Omental fat pad (tissue), 4 donors: ENCODE measurements around the gene EPS8L3. TPM values are rescaled to one million over a fixed set of nuclear protein-coding genes. Genes with fewer than 3 reads are reported as not detected.

ENCODE experiments used
- ATAC-seq: fragments of 150-250 bp; one replicate; pipeline ENCODE4 v1.9.1; 2016; ENCODE audit warnings: mild to moderate bottlenecking, moderate library complexity; ENCODE audit not compliant: low FRiP score
- DNase-seq: peaks from one replicate; pipeline ENCODE4 v3.0.0-alpha.2; 2019; ENCODE audit warnings: low spot score
- CTCF ChIP-seq, 3 donors: fragments of 450-650 bp; IDR thresholded peaks; one replicate each; pipeline ENCODE4 v1.5.1; 2016 to 2017; ENCODE audit warnings: antibody characterized with exemption in 3 of 3, mild to moderate bottlenecking in 3 of 3, moderate library complexity in 2 of 3
- total RNA-seq, 4 donors: library from RNA; depleted of rRNA; stranded (reverse); fragments of >200 nt; gene quantifications; one replicate each; pipeline ENCODE4 v1.1.0, GENCODE V29; 2016

Gene EPS8L3
- total RNA-seq, 4 donors from 2014 or later, result not detected

GRCh38 chr1:109762039-109762585 lies 1.6 kb downstream of the EPS8L3 start:
- ATAC-seq (no peak), DNase-seq (no peak)
- TF ChIP-seq CTCF (IDR thresholded peaks at IDR 0.05), result no peak

GRCh38 chr1:109761227-109762038 lies 2.3 kb downstream of the EPS8L3 start:
- no peak for TF ChIP-seq CTCF (IDR thresholded peaks at IDR 0.05)
- no peak for ATAC-seq

DNA sequence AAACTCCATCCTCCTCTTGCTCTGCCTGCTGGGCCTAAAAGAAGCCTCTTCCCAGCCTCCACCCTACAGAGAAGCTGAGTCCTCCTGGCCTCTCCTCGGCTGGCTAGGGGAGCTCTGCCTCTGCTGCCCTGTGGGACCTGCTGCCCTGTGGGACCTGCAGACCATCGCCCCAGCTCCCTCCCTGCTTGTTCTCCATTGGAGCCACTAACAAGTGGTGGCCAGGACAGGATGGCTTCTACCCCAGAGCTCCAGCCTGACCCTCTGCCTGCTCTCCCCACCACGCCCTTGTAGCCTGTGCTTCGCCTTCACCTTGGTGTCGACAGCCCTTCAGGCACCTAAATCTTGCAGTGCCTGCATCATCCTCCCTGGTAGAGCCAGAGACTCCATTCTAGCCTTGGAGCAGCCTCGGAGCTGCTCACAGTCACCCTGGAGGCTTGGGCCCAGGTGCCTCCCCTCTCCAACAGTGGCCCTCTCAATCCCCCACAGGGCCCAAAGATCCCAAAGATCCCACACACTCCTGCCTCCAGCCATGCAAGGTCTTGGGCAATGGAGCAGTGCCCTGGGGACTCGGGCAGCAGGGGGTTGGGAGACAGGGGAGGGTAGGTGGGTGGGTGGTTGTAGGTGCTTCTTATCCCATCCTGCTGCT lies 3.0 kb downstream of the EPS8L3 start:
- no peak for ATAC-seq
- no peak for TF ChIP-seq CTCF (IDR thresholded peaks at IDR 0.05)
- DNase-seq, result no peak

More at GRCh38 chr1:109761227-109762038, 2.3 kb downstream of the EPS8L3 start:
- DNase-seq, result no peak

DNA sequence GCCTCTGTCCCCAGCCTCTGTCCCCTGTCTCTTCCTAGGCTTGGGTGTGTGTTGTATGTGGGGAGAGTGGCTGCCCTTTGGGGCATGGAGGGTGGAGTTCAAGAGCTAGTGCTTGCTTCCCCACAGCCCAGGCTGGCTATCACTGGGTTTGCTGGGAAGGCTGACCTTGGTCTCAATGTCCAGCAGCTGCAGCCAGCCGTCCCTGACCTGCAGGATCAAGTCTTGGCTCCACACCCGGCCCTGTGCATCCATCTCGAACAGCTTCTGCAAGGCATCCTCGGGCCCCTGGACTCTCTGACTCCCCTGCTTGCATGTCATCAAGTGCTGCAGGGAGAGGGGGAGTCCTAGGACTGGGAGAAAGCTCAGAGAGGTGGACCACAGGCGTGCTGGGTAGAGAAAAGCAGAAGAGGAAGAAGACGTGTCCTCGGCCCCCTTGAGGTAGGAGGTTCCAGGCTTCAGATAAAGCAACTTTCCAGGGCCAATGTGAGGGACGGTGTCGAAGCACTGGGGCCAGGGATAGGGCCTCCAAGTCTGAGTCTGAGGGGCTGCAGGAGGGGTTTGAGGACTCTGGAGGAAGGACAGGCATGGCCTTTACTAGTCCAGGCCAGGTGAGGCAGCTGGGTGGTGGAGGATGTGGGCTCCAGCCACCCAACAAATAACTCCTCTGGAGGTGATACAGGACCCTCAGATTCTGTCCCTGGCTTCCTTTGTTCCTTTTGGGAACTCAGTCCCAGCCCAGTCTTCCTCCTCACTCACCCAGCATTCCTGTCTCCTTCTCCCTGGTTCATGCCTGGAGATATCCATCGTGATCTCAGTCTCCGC lies 4.0 kb downstream of the EPS8L3 start:
- no peak for ATAC-seq
- DNase-seq, result no peak
- no peak for TF ChIP-seq CTCF (IDR thresholded peaks at IDR 0.05)

DNA sequence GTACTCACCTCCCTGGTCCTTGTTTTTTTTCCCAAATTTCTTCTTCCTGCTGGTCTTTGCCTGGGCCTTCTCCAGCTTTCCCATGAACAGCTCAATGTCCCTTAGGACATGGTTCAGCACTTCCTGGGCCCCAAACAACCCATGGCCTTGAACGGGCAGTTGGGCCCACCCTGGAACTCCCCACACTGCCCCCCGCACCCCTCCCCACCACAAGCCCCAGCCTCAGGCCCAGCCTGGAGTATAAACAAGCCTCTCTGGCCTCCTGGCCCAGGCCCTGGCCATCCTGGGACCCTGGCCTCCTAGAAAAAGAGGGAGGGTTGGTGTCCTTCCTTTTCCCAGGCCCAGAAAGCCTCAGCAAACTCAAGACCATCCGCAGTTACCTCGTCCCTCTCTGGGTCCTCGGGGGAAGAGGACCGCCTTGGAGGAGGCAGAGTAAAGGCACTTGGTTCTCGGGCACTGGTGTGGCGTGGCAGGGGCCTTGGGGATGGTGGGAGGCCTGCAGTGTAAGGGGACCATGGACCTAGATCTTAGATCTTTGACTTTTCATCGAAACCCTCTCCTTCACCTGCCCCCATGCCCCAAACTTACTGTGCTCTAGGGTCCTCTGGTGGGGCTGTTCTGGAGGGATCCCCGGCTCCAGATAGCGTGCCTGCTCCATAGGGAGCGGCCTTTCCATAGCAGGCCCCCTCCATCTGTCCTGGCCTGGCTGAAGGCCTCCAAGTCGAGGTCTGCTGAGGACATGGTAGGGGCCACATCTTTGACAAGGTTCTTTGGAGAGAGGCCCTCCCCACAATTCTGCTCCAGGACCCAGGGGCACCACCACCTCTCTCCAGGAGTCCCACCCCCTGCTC lies 5.6 kb downstream of the EPS8L3 start:
- ATAC-seq (no peak), DNase-seq (no peak)
- no peak for TF ChIP-seq CTCF (IDR thresholded peaks at IDR 0.05)
